SK-MEL-5 (cell line): ENCODE results near the gene GLI2. TPM values are rescaled to one million over a fixed set of nuclear protein-coding genes. Genes with fewer than 3 reads are reported as not detected.

Experiments
- DNase-seq: peaks from one replicate; pipeline ENCODE4 v3.0.0-alpha.2; 2016; ENCODE audit warnings: low read depth, low spot score
- in situ Hi-C: cut with HindIII; loops from 2 replicates; pipeline ENCODE4 v1.10.0; 2016; ENCODE audit warnings: low sequenced_read_pairs, high pct_unique_total_duplicates, low pct_unique_long_range_greater_than_20kb
- total RNA-seq: library from RNA; depleted of rRNA; stranded (reverse); fragments of >200 nt; shearing (Covaris generic); gene quantifications from 2 replicates; pipeline ENCODE4 v1.2.3, GENCODE V29; 2014

The GLI2 gene
- total RNA-seq, 1 experiment from 2014 or later: 0.24 TPM

GRCh38 chr2:120708944-120709607 is 26.6 kb upstream of the GLI2 start:
- in situ Hi-C loops: no loop called here
- no peak for DNase-seq

GRCh38 chr2:120709608-120710041 is 26.0 kb upstream of the GLI2 start:
- in situ Hi-C loops: no loop called here
- DNase-seq: no peak

GRCh38 chr2:120710256-120710655 is 25.4 kb upstream of the GLI2 start:
- no peak for DNase-seq
- in situ Hi-C loops: no loop called here

- in situ Hi-C loops: no loop called here
- DNase-seq: no peak
These were observed 24.0 kb upstream of the GLI2 start for GRCh38 chr2:120711694-120712093.

- in situ Hi-C loops: no loop called here
- DNase-seq: no peak
These were observed 23.4 kb upstream of the GLI2 start for GRCh38 chr2:120712180-120712681.

- no peak for DNase-seq
- in situ Hi-C loops: no loop called here
These were observed 20.3 kb upstream of the GLI2 start for GRCh38 chr2:120715353-120715752.

- in situ Hi-C loops: no loop called here
- no peak for DNase-seq
These were observed 19.7 kb upstream of the GLI2 start for GRCh38 chr2:120715941-120716340.

GRCh38 chr2:120716641-120717585 is 18.8 kb upstream of the GLI2 start:
- in situ Hi-C loops: no loop called here

GRCh38 chr2:120719491-120719890 is 16.2 kb upstream of the GLI2 start:
- in situ Hi-C loops: no loop called here
- DNase-seq: no peak

More at GRCh38 chr2:120716641-120717585, 18.8 kb upstream of the GLI2 start:
- DNase-seq: no peak

GRCh38 chr2:120720231-120720630 is 15.4 kb upstream of the GLI2 start:
- in situ Hi-C loops: no loop called here
- no peak for DNase-seq

- DNase-seq: no peak
- in situ Hi-C loops: no loop called here
These were observed 14.8 kb upstream of the GLI2 start for GRCh38 chr2:120720746-120721375.

- in situ Hi-C loops: no loop called here
- no peak for DNase-seq
These were observed 13.5 kb upstream of the GLI2 start for GRCh38 chr2:120722246-120722567.

GRCh38 chr2:120722568-120723421 is 12.9 kb upstream of the GLI2 start:
- in situ Hi-C loops: no loop called here
- no peak for DNase-seq

GRCh38 chr2:120726245-120726644 is 9.4 kb upstream of the GLI2 start:
- in situ Hi-C loops: no loop called here
- no peak for DNase-seq

GRCh38 chr2:120729406-120730399 is 6.0 kb upstream of the GLI2 start:
- DNase-seq: no peak
- in situ Hi-C loops: no loop called here

GRCh38 chr2:120731175-120731574 is 4.5 kb upstream of the GLI2 start:
- in situ Hi-C loops: no loop called here
- no peak for DNase-seq
